ENCODE results near the gene KCNMB2.
"Not testable (repeated sequence)": the region's sequence is repeated elsewhere in the genome, so short reads cannot be mapped to it uniquely, and the experiment has no call there.

The KCNMB2 gene

GRCh38 chr3:178519701-178520100, 16.5 kb upstream of the KCNMB2 start:
- DNase-seq (ENCODE audit: low spot score), result no peak

GRCh38 chr3:178520451-178520850, 15.8 kb upstream of the KCNMB2 start:
- no peak for DNase-seq (ENCODE audit: low spot score)

GRCh38 chr3:178522200-178523052, 13.8 kb upstream of the KCNMB2 start:
- no peak for DNase-seq (ENCODE audit: low spot score)

- DNase-seq (ENCODE audit: low spot score), result no peak
Measured at GRCh38 chr3:178525251-178525650, 11.0 kb upstream of the KCNMB2 start.

GRCh38 chr3:178526291-178526690, 9.9 kb upstream of the KCNMB2 start:
- DNase-seq (ENCODE audit: low spot score), result no peak

- DNase-seq (ENCODE audit: low spot score), result no peak
Measured at GRCh38 chr3:178527981-178528380, 8.3 kb upstream of the KCNMB2 start.

GRCh38 chr3:178529606-178530225, 6.5 kb upstream of the KCNMB2 start:
- no peak for DNase-seq (ENCODE audit: low spot score)

- DNase-seq (ENCODE audit: low spot score), result no peak
Measured at GRCh38 chr3:178532476-178532875, 3.8 kb upstream of the KCNMB2 start.

- no peak for DNase-seq (ENCODE audit: low spot score)
Measured at GRCh38 chr3:178537122-178537705, 978 bp downstream of the KCNMB2 start.

GRCh38 chr3:178538056-178538455, 1.8 kb downstream of the KCNMB2 start:
- DNase-seq (ENCODE audit: low spot score), result no peak

GRCh38 chr3:178540184-178540583, 3.9 kb downstream of the KCNMB2 start:
- no peak for DNase-seq (ENCODE audit: low spot score)

GRCh38 chr3:178545337-178545736, 9.1 kb downstream of the KCNMB2 start:
- DNase-seq (ENCODE audit: low spot score), result no peak

GRCh38 chr3:178546079-178546478, 9.8 kb downstream of the KCNMB2 start:
- no peak for DNase-seq (ENCODE audit: low spot score)

- DNase-seq (ENCODE audit: low spot score), result not testable (repeated sequence)
Measured at GRCh38 chr3:178549426-178549825, 13.2 kb downstream of the KCNMB2 start.

- DNase-seq (ENCODE audit: low spot score), result no peak
Measured at GRCh38 chr3:178551916-178552321, 15.7 kb downstream of the KCNMB2 start.

GRCh38 chr3:178558637-178559036, 22.4 kb downstream of the KCNMB2 start:
- no peak for DNase-seq (ENCODE audit: low spot score)

- no peak for DNase-seq (ENCODE audit: low spot score)
Measured at GRCh38 chr3:178560759-178561158, 24.5 kb downstream of the KCNMB2 start.

GRCh38 chr3:178561239-178561638, 25.0 kb downstream of the KCNMB2 start:
- DNase-seq (ENCODE audit: low spot score), result no peak

GRCh38 chr3:178562143-178562946, 26.1 kb downstream of the KCNMB2 start:
- no peak for DNase-seq (ENCODE audit: low spot score)

GRCh38 chr3:178562947-178563232, 26.7 kb downstream of the KCNMB2 start:
- DNase-seq (ENCODE audit: low spot score), result no peak

GRCh38 chr3:178567611-178568010, 31.4 kb downstream of the KCNMB2 start:
- DNase-seq (ENCODE audit: low spot score), result no peak

- DNase-seq (ENCODE audit: low spot score), result no peak
Measured at GRCh38 chr3:178568155-178568731, 32.0 kb downstream of the KCNMB2 start.
